H9 (cell line): ENCODE data around the gene NTSR1. TPM values are rescaled to one million over a fixed set of nuclear protein-coding genes. Genes with fewer than 3 reads are reported as not detected.

Experiments used
- DNase-seq: peaks from one replicate; pipeline ENCODE4 v3.0.0-alpha.2; 2017
- H2AFZ ChIP-seq: one replicate; pipeline ENCODE4 v1.6.1; 2013; ENCODE audit warnings: mild to moderate bottlenecking, low read length, control low read depth, moderate library complexity
- H2AK5ac ChIP-seq: 2 replicates; pipeline ENCODE4 v1.6.1; 2013; ENCODE audit warnings: low read length, control low read depth, mixed read lengths; ENCODE audit not compliant: insufficient read length
- H2BK120ac ChIP-seq: one replicate; pipeline ENCODE4 v1.6.1; 2013; ENCODE audit warnings: low read depth, mild to moderate bottlenecking, low read length, control low read depth, inconsistent platforms; ENCODE audit not compliant: poor library complexity, severe bottlenecking
- H2BK12ac ChIP-seq: 2 replicates; pipeline ENCODE4 v1.6.1; 2013; ENCODE audit warnings: low read length, control low read depth, mixed read lengths, low read depth; ENCODE audit not compliant: insufficient read length
- H2BK15ac ChIP-seq: 2 replicates; pipeline ENCODE4 v1.6.1; 2013; ENCODE audit warnings: low read depth, low read length, control low read depth
- H2BK20ac ChIP-seq: one replicate; pipeline ENCODE4 v1.6.1; 2013; ENCODE audit warnings: low read depth, mild to moderate bottlenecking, low read length, control low read depth, inconsistent platforms; ENCODE audit not compliant: poor library complexity, severe bottlenecking
- H2BK5ac ChIP-seq: 2 replicates; pipeline ENCODE4 v1.6.1; 2013; ENCODE audit warnings: low read length, control low read depth, mixed read lengths; ENCODE audit not compliant: insufficient read length
- H3K14ac ChIP-seq: 2 replicates; pipeline ENCODE4 v1.6.1; 2013; ENCODE audit warnings: low read length, control low read depth; ENCODE audit not compliant: insufficient read depth
- H3K18ac ChIP-seq: 2 replicates; pipeline ENCODE4 v1.6.1; 2013; ENCODE audit warnings: low read depth, mild to moderate bottlenecking, mixed read lengths, low read length, control low read depth; ENCODE audit not compliant: insufficient read length
- H3K23ac ChIP-seq: 2 replicates; pipeline ENCODE4 v1.6.1; 2013; ENCODE audit warnings: low read length, control low read depth, mixed read lengths, low read depth; ENCODE audit not compliant: insufficient read length
- H3K23me2 ChIP-seq: 2 replicates; pipeline ENCODE4 v1.6.1; 2013; ENCODE audit warnings: low read depth, mild to moderate bottlenecking, mixed read lengths, low read length, control low read depth; ENCODE audit not compliant: insufficient read length, poor library complexity, severe bottlenecking
- H3K27ac ChIP-seq: 2 replicates; pipeline ENCODE4 v1.5.1; 2013; ENCODE audit warnings: low read length, control low read depth, mixed read lengths, low read depth; ENCODE audit not compliant: insufficient read length
- H3K27me3 ChIP-seq: 2 replicates; pipeline ENCODE4 v1.6.1; 2013; ENCODE audit warnings: low read length, control low read depth, inconsistent platforms; ENCODE audit not compliant: insufficient read depth
- H3K4ac ChIP-seq: 2 replicates; pipeline ENCODE4 v1.6.1; 2013; ENCODE audit warnings: low read depth, mild to moderate bottlenecking, control low read depth, inconsistent platforms, low read length, moderate library complexity
- H3K4me1 ChIP-seq: 2 replicates; pipeline ENCODE4 v1.6.1; 2013; ENCODE audit warnings: low read length, control low read depth, inconsistent platforms; ENCODE audit not compliant: insufficient read depth
- H3K4me2 ChIP-seq: 2 replicates; pipeline ENCODE4 v1.6.1; 2013; ENCODE audit warnings: low read length, control low read depth, mixed read lengths; ENCODE audit not compliant: insufficient read length, insufficient read depth
- H3K56ac ChIP-seq: 2 replicates; pipeline ENCODE4 v1.6.1; 2013; ENCODE audit warnings: low read depth, mild to moderate bottlenecking, mixed read lengths, low read length, control low read depth; ENCODE audit not compliant: insufficient read length
- H3K79me1 ChIP-seq: 2 replicates; pipeline ENCODE4 v1.6.1; 2013; ENCODE audit warnings: low read depth, mild to moderate bottlenecking, moderate library complexity, low read length, control low read depth, inconsistent platforms; ENCODE audit not compliant: insufficient read depth, poor library complexity, severe bottlenecking
- H3K79me2 ChIP-seq: 2 replicates; pipeline ENCODE4 v1.6.1; 2013; ENCODE audit warnings: low read length, control low read depth, inconsistent platforms; ENCODE audit not compliant: insufficient read depth
- H3K9ac ChIP-seq: 2 replicates; pipeline ENCODE4 v1.6.1; 2013; ENCODE audit warnings: low read length, control low read depth, mixed read lengths; ENCODE audit not compliant: insufficient read length; ENCODE audit errors: extremely low read depth
- H3K9me3 ChIP-seq: one replicate; pipeline ENCODE4 v1.6.1; 2013; ENCODE audit warnings: low read depth, low read length, inconsistent platforms; ENCODE audit not compliant: control insufficient read depth
- H3T11ph ChIP-seq: one replicate; pipeline ENCODE4 v1.6.1; 2013; ENCODE audit warnings: mild to moderate bottlenecking, low read length, control low read depth, inconsistent platforms
- H4K20me1 ChIP-seq: one replicate; pipeline ENCODE4 v1.6.1; 2013; ENCODE audit not compliant: control insufficient read depth, insufficient read length, insufficient read depth
- H4K5ac ChIP-seq: 2 replicates; pipeline ENCODE4 v1.6.1; 2013; ENCODE audit warnings: low read depth, mild to moderate bottlenecking, mixed read lengths, low read length, control low read depth; ENCODE audit not compliant: insufficient read length
- H4K8ac ChIP-seq: replicated peaks from 2 replicates; pipeline ENCODE4 v1.6.1; 2013; ENCODE audit warnings: low read length, control low read depth, mixed read lengths, low read depth; ENCODE audit not compliant: insufficient read length
- H4K91ac ChIP-seq: 2 replicates; pipeline ENCODE4 v1.6.1; 2013; ENCODE audit warnings: low read depth, mild to moderate bottlenecking, moderate library complexity, mixed read lengths, low read length, control low read depth; ENCODE audit not compliant: insufficient read length
- H3K27ac Mint-ChIP-seq, 3 experiments: 2 replicates in 2 of 3; 3 replicates in 1 of 3; pipeline ENCODE4 v1.8.0; 2020 to 2021; ENCODE audit warnings: mixed read lengths in 3 of 3, mild to moderate bottlenecking in 1 of 3, moderate library complexity in 1 of 3
- H3K27me3 Mint-ChIP-seq: 2 replicates; pipeline ENCODE4 v1.8.0; 2021; ENCODE audit warnings: low read depth, mild to moderate bottlenecking, moderate library complexity, mixed read lengths
- H3K36me3 Mint-ChIP-seq, 3 experiments: 2 replicates in 2 of 3; 3 replicates in 1 of 3; pipeline ENCODE4 v1.8.0; 2020 to 2021; ENCODE audit warnings: low read depth in 3 of 3, mixed read lengths in 3 of 3; ENCODE audit not compliant: insufficient read depth in 1 of 3
- H3K4me1 Mint-ChIP-seq, 2 experiments: 2 replicates each; pipeline ENCODE4 v1.8.0; 2020; ENCODE audit warnings: mixed read lengths in 2 of 2
- H3K4me3 Mint-ChIP-seq, 2 experiments: 2 replicates in 1 of 2; 3 replicates in 1 of 2; pipeline ENCODE4 v1.8.0; 2020 to 2021; ENCODE audit warnings: mild to moderate bottlenecking in 2 of 2, mixed read lengths in 2 of 2, moderate library complexity in 1 of 2
- H3K9me3 Mint-ChIP-seq, 2 experiments: 2 replicates in 1 of 2; 3 replicates in 1 of 2; pipeline ENCODE4 v1.8.0; 2020; ENCODE audit warnings: mild to moderate bottlenecking in 2 of 2, mixed read lengths in 2 of 2, moderate library complexity in 1 of 2
- WGBS: extraction: QIAGEN DNeasy Blood & Tissue Kit; methylation state at CpG from one replicate; pipeline ENCODE4 v1.1.7; 2013; ENCODE audit warnings: missing lambda C conversion rate, low lambda C conversion rate, mixed read lengths; ENCODE audit not compliant: insufficient read length; ENCODE audit errors: extremely low coverage; 5-methylcytosine and 5-hydroxymethylcytosine counted together
- total RNA-seq: library from RNA; stranded (reverse); gene quantifications from 2 replicates; pipeline ENCODE4 v1.2.1, GENCODE V29; 2021
- TF ChIP-seq, protein P1 (sequence below): fragments of 200-600 bp; sonication (generic); conservative IDR thresholded peaks from 3 replicates; pipeline ENCODE4 v1.8.0; 2021; ENCODE audit warnings: antibody characterized with exemption, mild to moderate bottlenecking

NTSR1 gene
- total RNA-seq, 1 experiment from 2014 or later: 0.11 TPM

DNA sequence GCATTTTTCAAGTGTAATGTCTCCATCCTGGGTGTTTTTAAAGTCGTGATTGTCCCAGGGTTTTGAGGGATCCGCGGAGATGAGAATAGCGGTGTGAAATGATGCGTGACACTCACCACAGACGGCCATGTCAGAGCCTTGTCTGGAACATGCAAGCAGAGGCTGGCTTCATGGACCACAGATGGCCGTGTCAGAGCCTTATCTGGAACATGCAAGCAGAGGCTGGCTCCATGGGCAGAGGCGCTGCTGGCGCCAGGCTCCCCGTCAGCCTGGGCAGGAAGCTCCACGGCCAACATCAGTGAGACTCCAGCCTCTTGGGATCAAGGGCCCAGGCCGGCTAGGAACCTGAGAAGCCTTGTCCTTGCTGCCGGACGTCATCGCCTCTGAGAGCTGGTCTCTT, 80.0 kb downstream of the NTSR1 start:
- TF ChIP-seq, protein P1, sequence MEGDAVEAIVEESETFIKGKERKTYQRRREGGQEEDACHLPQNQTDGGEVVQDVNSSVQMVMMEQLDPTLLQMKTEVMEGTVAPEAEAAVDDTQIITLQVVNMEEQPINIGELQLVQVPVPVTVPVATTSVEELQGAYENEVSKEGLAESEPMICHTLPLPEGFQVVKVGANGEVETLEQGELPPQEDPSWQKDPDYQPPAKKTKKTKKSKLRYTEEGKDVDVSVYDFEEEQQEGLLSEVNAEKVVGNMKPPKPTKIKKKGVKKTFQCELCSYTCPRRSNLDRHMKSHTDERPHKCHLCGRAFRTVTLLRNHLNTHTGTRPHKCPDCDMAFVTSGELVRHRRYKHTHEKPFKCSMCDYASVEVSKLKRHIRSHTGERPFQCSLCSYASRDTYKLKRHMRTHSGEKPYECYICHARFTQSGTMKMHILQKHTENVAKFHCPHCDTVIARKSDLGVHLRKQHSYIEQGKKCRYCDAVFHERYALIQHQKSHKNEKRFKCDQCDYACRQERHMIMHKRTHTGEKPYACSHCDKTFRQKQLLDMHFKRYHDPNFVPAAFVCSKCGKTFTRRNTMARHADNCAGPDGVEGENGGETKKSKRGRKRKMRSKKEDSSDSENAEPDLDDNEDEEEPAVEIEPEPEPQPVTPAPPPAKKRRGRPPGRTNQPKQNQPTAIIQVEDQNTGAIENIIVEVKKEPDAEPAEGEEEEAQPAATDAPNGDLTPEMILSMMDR: no peak
- H3K79me2 ChIP-seq: no peaks in the 10 kb centered on the region

More for the DNA sequence above, 80.0 kb downstream of the NTSR1 start:
- Mint-ChIP-seq H3K27me3 (peaks cover 30% of the 10 kb centered on the region), H3K4me1 (peaks cover 8 to 17% of the 10 kb centered on the region in 2 experiments), H3K4me3 (no peak overlapping the region), H3K27ac (no peak overlapping the region), H3K9me3 (no peaks in the 10 kb centered on the region; a peak in 1 of 5 replicates), H3K36me3 (no peaks in the 10 kb centered on the region)
- Histone ChIP-seq H3K9ac (no peak overlapping the region), H3K23ac (no peak overlapping the region), H3K27me3 (no peaks in the 10 kb centered on the region), H3K18ac (no peak overlapping the region), H2BK20ac (no peak overlapping the region), H4K20me1 (no peaks in the 10 kb centered on the region), H2BK12ac (no peak overlapping the region), H3K27ac (no peak overlapping the region), H3K56ac (no peak overlapping the region), H4K91ac (no peak overlapping the region), H3K23me2 (no peaks in the 10 kb centered on the region), H2BK5ac (no peak overlapping the region), H2BK15ac (no peak overlapping the region), H3K4ac (no peak overlapping the region), H2AK5ac (no peak overlapping the region), H2AFZ (no peak overlapping the region), H3K9me3 (no peaks in the 10 kb centered on the region), H3K14ac (no peak overlapping the region), H4K5ac (no peak overlapping the region), H4K8ac (no peak overlapping the region), H3T11ph (no peak overlapping the region), H3K4me2 (no peak overlapping the region), H3K4me1 (no peaks in the 10 kb centered on the region), H2BK120ac (no peak overlapping the region), H3K79me1 (no peaks in the 10 kb centered on the region)
- no peak for DNase-seq
- WGBS: no CpG with 5 or more reads among the region's 15 CpGs
